SK-N-SH treated with all-trans-retinoic acid at 6 μM for 48 hours (cell line): ENCODE measurements around the gene LINGO1.

Experiments
- BACH2 ChIP-seq: fragments of 250-450 bp; sonication (Bioruptor Pico); IDR thresholded peaks from 2 replicates; pipeline ENCODE4 v1.9.0; 2021; ENCODE audit warnings: mild to moderate bottlenecking, borderline replicate concordance
- CREB5 ChIP-seq: fragments of 250-450 bp; sonication (Bioruptor Pico); IDR thresholded peaks from 2 replicates; pipeline ENCODE4 v1.5.1; 2020; ENCODE audit warnings: low read depth, mild to moderate bottlenecking, moderate library complexity
- OSR1 ChIP-seq: fragments of 250-450 bp; sonication (Bioruptor Pico); IDR thresholded peaks from 2 replicates; pipeline ENCODE4 v1.8.0; 2022; ENCODE audit warnings: moderate library complexity, mild to moderate bottlenecking, inconsistent platforms
- PATZ1 ChIP-seq: fragments of 250-450 bp; sonication (Bioruptor Pico); IDR thresholded peaks from 2 replicates; pipeline ENCODE4 v1.8.0; 2020; ENCODE audit warnings: mild to moderate bottlenecking, moderate library complexity, borderline replicate concordance
- RARB ChIP-seq: fragments of 250-450 bp; sonication (Bioruptor Pico); IDR thresholded peaks from 2 replicates; pipeline ENCODE4 v1.8.0; 2021; ENCODE audit warnings: mild to moderate bottlenecking, moderate library complexity
- TOX ChIP-seq: fragments of 250-450 bp; sonication (Bioruptor Pico); IDR thresholded peaks from 2 replicates; pipeline ENCODE4 v1.8.0; 2021; ENCODE audit warnings: mild to moderate bottlenecking, moderate library complexity, borderline replicate concordance
- TSHZ2 ChIP-seq: fragments of 250-450 bp; sonication (Bioruptor Pico); IDR thresholded peaks from 2 replicates; pipeline ENCODE4 v1.5.0; 2020; ENCODE audit warnings: mild to moderate bottlenecking, moderate library complexity
- ZFP3 ChIP-seq: fragments of 250-450 bp; sonication (Bioruptor Pico); IDR thresholded peaks from 2 replicates; pipeline ENCODE4 v1.5.0; 2020; ENCODE audit warnings: mild to moderate bottlenecking, moderate library complexity
- ZNF8 ChIP-seq: fragments of 450-650 bp; formaldehyde crosslinking; IDR thresholded peaks from 2 replicates; pipeline ENCODE4 v1.5.0; 2020; ENCODE audit warnings: mild to moderate bottlenecking, moderate library complexity

GRCh38 chr15:77631745-77632533 lies 773 bp downstream of the LINGO1 start:
- no peak for TF ChIP-seq ZNF8 (CRISPR knock-in tag)
- no peak for TF ChIP-seq OSR1 (CRISPR knock-in tag)
- no peak for TF ChIP-seq ZFP3
- no peak for TF ChIP-seq TOX (CRISPR knock-in tag)
- no peak for TF ChIP-seq RARB
- no peak for TF ChIP-seq CREB5 (CRISPR knock-in tag)
- TF ChIP-seq BACH2 = no peak
- no peak for TF ChIP-seq PATZ1 (CRISPR knock-in tag)
- TF ChIP-seq TSHZ2 = no peak
